ENCODE results near the gene MAP2K3.

- TF ChIP-seq, protein P1, sequence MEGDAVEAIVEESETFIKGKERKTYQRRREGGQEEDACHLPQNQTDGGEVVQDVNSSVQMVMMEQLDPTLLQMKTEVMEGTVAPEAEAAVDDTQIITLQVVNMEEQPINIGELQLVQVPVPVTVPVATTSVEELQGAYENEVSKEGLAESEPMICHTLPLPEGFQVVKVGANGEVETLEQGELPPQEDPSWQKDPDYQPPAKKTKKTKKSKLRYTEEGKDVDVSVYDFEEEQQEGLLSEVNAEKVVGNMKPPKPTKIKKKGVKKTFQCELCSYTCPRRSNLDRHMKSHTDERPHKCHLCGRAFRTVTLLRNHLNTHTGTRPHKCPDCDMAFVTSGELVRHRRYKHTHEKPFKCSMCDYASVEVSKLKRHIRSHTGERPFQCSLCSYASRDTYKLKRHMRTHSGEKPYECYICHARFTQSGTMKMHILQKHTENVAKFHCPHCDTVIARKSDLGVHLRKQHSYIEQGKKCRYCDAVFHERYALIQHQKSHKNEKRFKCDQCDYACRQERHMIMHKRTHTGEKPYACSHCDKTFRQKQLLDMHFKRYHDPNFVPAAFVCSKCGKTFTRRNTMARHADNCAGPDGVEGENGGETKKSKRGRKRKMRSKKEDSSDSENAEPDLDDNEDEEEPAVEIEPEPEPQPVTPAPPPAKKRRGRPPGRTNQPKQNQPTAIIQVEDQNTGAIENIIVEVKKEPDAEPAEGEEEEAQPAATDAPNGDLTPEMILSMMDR (IDR thresholded peaks at IDR 0.05), result no peak
- no peak for TF ChIP-seq POLR2A (IDR thresholded peaks at IDR 0.05)
Observed at GRCh38 chr17:21300601-21301571, 16.4 kb downstream of the MAP2K3 start.

Measured in right lobe of liver (tissue), 4 donors.